NCI-H69 (cell line): Measurements from ENCODE around the gene NEMP1.
"Not testable (repeated sequence)": the region's sequence is repeated elsewhere in the genome, so short reads cannot be mapped to it uniquely, and the experiment has no call there.

Source experiments
- DNase-seq: peaks from one replicate; lab custom pipeline; 2025; lab: John Stamatoyannopoulos, UW

NEMP1 gene

GRCh38 chr12:57027011-57027804 lies 51.4 kb downstream of the NEMP1 start:
- DNase-seq, result peak; percentile 50

GRCh38 chr12:57025196-57025595 lies 53.4 kb downstream of the NEMP1 start:
- peak; percentile 96 for DNase-seq

- DNase-seq, result not testable (repeated sequence)
Measured at GRCh38 chr12:57022324-57022723, 56.3 kb downstream of the NEMP1 start.

DNA sequence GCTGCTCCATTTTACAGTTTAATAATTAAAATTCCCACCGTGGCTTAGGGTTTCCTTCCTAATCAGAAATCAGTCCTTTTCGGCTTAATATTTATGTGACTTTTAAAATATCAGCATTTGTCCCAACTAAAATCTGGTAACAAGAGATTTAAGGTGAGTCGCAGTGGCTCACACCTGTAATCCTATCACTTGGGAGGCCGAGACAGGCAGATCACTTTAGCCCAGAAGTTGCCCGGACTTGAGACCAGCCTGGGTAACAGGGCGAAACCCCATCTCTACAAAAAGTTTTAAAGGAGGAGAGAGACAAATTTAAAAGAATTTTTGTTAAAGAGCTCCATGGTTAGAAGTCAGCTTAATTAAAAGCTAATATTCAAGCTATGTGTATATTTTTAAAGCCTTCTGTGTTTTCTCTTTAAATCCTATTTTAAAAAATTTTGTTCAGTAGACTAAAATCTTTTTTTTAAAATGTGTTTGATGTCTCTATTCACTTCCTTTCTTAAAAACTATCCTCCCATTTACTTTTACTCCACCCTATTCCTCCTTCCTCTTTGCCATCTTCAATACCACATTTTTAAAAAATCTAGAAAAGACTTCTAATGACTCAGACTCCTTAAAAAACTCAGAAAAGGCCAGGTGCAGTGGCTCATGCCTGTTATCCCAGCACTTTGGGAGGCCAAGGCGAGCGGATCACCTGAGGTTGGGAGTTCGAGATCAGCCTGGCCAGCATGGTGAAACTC lies 58.4 kb downstream of the NEMP1 start:
- DNase-seq, result no peak

DNA sequence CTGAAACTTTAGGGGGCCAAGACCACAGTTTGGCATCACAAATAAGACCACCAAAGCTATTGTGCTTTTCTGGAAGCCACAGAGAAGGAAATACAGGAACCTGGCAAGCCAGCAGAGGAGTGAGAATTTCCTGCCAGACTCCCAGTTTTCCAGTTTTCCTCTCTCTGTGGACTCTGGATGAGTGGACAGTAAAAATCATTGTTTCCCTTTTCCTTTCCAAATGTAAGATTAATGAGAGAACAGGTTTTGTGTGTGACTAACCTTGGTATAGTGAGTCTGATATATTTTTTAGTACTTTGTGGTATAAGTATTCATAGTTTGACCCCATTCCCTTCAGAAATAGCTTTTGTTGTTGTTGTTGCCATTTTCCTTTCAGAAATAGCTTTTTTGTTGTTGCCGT lies 59.7 kb downstream of the NEMP1 start:
- DNase-seq, result no peak

GRCh38 chr12:57018353-57018752 lies 60.2 kb downstream of the NEMP1 start:
- DNase-seq, result not testable (repeated sequence)

DNA sequence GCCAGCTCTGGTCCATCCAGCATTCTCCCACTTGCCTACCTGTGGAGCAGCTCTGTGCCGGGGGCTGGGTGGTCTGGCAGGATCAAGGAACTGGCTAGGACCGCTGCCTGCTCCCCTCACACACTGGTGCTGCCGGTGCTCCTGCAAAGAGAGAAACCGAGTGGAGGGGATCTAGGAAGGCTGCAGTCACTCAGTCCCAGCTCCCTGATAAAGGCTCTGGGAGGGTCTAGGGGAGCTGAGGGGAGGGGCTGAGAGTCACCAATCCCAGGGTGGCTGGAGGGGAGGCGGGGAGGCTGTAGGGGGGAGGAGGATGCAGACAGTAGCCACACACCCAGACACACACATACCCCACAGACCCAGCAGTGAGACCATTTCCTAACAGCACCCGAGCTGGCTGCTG lies 62.2 kb downstream of the NEMP1 start, which contains the start of gene TAC3:
Gene TAC3 (minus strand): TSS at position 182 of the 400 bp plus-strand sequence. CDS start 732 bp downstream, outside the sequence.
- DNase-seq, result peak; percentile 47

DNA sequence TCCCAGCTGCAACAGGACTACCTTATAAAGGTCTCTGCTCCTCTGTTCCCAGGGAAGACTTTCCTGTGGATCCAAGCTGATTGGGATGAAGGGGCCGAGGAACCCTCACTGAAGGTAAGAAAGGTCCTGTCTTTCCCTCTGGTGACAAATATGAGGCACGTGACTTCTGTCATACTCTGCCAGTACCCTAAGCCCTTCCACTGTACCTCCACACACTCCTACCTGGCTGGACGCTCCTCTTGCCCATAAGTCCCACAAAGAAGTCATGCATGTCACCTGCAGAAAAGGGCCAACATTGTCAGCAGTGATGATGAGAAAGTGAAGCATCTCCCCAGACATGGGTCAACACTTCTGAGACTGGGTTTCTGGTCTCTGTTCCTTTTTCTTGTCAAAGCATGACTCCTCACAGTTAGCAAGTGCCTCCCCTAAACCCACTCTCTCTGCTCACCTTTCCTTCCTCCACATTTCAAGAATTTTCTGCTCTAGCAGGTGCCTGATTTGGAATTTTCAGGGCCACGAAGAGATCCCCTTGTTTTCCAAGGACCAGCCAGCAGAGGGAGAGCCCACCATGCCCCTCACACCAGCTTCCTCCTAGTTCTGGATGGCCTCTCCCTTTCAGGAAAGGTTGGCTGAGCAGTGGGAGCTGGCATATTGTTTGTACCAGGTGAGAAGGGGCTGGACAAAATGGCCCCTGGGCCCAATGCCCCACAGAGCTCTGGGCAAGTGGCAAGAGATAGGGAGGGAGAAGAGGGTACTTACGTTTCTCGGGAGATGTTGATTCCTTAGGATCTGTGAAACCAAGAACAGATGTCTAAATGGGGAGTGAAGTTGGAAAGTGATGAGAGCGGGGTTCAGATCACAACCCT lies 65.8 kb downstream of the NEMP1 start:
- DNase-seq, result peak; percentile 20

- peak; percentile 22 for DNase-seq
Measured at GRCh38 chr12:57011438-57012424, 66.9 kb downstream of the NEMP1 start.

GRCh38 chr12:57010627-57011247 lies 67.9 kb downstream of the NEMP1 start:
- DNase-seq, result peak; percentile 92

GRCh38 chr12:57009949-57010626 lies 68.5 kb downstream of the NEMP1 start:
- no peak for DNase-seq

DNA sequence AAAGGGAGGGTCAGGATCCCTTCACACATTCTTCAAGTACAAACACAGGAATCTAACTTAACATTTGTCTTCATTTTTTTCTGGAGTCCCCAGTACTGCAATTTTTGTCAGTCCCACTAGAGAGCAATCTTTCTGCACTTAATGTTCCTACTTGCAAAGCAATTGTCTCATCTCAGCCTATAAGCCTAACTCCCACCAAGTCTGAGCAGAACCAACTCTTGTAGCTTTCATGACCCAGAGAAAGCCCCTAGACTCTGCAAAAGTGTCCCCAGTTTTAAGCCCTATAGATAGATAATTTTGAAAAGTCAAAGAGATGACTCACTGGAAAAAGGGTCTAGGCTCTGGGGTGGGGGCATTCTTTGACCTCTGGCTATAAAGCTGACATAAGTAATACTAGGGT lies 70.4 kb downstream of the NEMP1 start:
- peak; percentile 85 for DNase-seq

- no peak for DNase-seq
Measured at GRCh38 chr12:57006809-57007475, 71.6 kb downstream of the NEMP1 start.

DNA sequence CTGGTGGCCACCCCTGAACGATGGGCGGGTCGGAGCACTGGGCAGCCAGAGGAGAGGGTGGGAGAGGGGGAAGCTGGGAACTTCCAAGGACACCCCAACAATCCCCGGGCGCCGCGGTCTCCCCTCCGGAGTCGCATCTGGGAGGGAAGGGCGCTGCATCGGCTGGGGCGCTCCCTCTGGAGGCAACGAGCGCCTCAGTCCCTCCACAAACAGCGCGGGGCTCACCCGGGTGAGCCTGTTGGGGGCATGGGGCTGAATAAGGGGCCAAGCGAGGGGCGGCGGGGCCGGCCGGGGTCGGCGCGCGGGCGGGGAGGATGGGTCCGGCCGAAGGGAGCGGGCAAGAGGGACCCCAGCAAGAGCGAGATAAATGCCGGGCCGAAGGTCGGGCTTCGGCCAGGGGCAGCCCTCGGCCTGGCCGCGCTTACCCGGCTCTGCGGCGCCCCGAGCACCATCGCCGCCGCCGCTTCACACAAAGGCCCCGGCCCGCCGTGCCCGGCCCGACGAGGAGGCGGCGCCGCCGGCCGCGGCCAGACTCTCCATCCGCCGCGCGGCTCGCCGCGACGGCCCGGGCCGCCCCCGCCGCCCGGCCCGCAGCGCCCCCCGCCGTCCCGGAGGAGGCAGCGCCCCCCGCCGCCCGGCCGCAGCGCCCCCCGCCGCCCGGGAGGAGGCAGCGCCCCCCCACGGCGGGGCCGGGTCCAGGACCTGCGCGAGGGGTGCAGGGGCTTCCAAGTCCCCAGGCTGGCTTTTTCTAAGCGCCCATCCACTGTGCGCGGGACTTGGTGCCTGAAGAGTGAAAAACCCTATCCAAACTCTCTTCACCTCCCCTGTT lies 72.4 kb downstream of the NEMP1 start, which contains the start of gene ZBTB39:
Gene ZBTB39 (minus strand): TSS at position 567 of the 829 bp plus-strand sequence. CDS start 1,629 bp downstream, outside the sequence.
- DNase-seq, result peak; percentile 85
